PC-3 (cell line): ENCODE measurements around the gene FGD4. TPM values are rescaled to one million over a fixed set of nuclear protein-coding genes. Genes with fewer than 3 reads are reported as not detected.

Source experiments
- ATAC-seq: fragments of 200-7000 bp; cut with Tn5 transposase; 2 replicates; pipeline ENCODE4 v1.9.1; 2020; ENCODE audit warnings: mild to moderate bottlenecking, moderate library complexity
- BruUV-seq: library from RNA; stranded (reverse); fragments of 400-500 nt; replicated peaks from 2 replicates; lab custom pipeline; 2021; lab: Mats Ljungman, UMichigan
- CTCF ChIA-PET: fragments of 300-600 bp; sonication (Branson Sonifier 250); formaldehyde crosslinking; loops from one replicate; lab custom pipeline; 2022; ENCODE audit warnings: antibody characterized with exemption; lab: Charles Lee
- POLR2A ChIA-PET: fragments of 300-600 bp; sonication (Branson Sonifier 250); formaldehyde crosslinking; loops from one replicate; lab custom pipeline; 2022; ENCODE audit warnings: antibody characterized with exemption; ENCODE audit not compliant: unreplicated experiment; lab: Charles Lee
- DNase-seq: peaks from one replicate; pipeline ENCODE4 v3.0.0-alpha.2; 2015
- H2AFZ ChIP-seq: fragments of 300-600 bp; sonication (generic); 2 replicates; pipeline ENCODE4 v1.6.0; 2016; ENCODE audit warnings: antibody characterized with exemption, low read length
- H3F3A ChIP-seq: fragments of 300-600 bp; sonication (generic); one replicate; pipeline ENCODE4 v1.6.0; 2017; ENCODE audit warnings: antibody characterized with exemption, low read length, control low read depth, mild to moderate bottlenecking; ENCODE audit not compliant: unreplicated experiment
- H3K27ac ChIP-seq: fragments of 300-600 bp; sonication (generic); 2 replicates; pipeline ENCODE4 v1.5.1; 2016; ENCODE audit warnings: mild to moderate bottlenecking, low read length
- H3K27me3 ChIP-seq: fragments of 300-600 bp; sonication (generic); 2 replicates; pipeline ENCODE4 v1.6.1; 2016; ENCODE audit warnings: low read length, mixed read lengths
- H3K36me3 ChIP-seq: fragments of 300-600 bp; sonication (generic); 2 replicates; pipeline ENCODE4 v1.6.1; 2016; ENCODE audit warnings: low read depth, mixed run types, low read length, mixed read lengths
- H3K4me1 ChIP-seq: fragments of 300-600 bp; sonication (generic); 2 replicates; pipeline ENCODE4 v1.5.1; 2016; ENCODE audit warnings: low read length; ENCODE audit not compliant: insufficient read depth
- H3K4me2 ChIP-seq: fragments of 300-600 bp; sonication (generic); 2 replicates; pipeline ENCODE4 v1.6.0; 2016; ENCODE audit warnings: low read length
- H3K4me3 ChIP-seq: fragments of 300-600 bp; sonication (generic); 2 replicates; pipeline ENCODE4 v1.5.1; 2016; ENCODE audit warnings: mild to moderate bottlenecking, low read length, mixed read lengths
- H3K79me2 ChIP-seq: fragments of 300-600 bp; sonication (generic); 2 replicates; pipeline ENCODE4 v1.6.1; 2017; ENCODE audit warnings: low read length, mixed read lengths
- H3K9ac ChIP-seq: fragments of 300-600 bp; sonication (generic); 2 replicates; pipeline ENCODE4 v1.6.0; 2016; ENCODE audit warnings: mild to moderate bottlenecking, low read length
- H3K9me2 ChIP-seq: fragments of 300-600 bp; sonication (generic); replicated peaks from 2 replicates; pipeline ENCODE4 v1.6.1; 2016; ENCODE audit warnings: mixed run types, low read length, mixed read lengths
- H3K9me3 ChIP-seq: fragments of 300-600 bp; sonication (generic); 2 replicates; pipeline ENCODE4 v1.6.1; 2016; ENCODE audit warnings: low read length, mixed read lengths
- H4K20me1 ChIP-seq: fragments of 300-600 bp; sonication (generic); 2 replicates; pipeline ENCODE4 v1.6.1; 2016; ENCODE audit warnings: low read length, mixed read lengths
- EZH2 ChIP-seq: fragments of 300-600 bp; sonication (generic); IDR thresholded peaks from one replicate; pipeline ENCODE4 v1.6.1; 2017; ENCODE audit warnings: antibody characterized with exemption, mild to moderate bottlenecking, low read length; ENCODE audit not compliant: unreplicated experiment
- EZH2phosphoT487 ChIP-seq: fragments of 300-600 bp; sonication (generic); IDR thresholded peaks from 2 replicates; pipeline ENCODE4 v1.6.1; 2018; ENCODE audit warnings: mild to moderate bottlenecking, antibody characterized with exemption, low read length, borderline replicate concordance
- intact Hi-C: fragments of 100-400 bp; cut with micrococcal nuclease; formaldehyde crosslinking; loops from 2 replicates; pipeline ENCODE4 v1.9.0; 2023
- total RNA-seq: library from RNA; depleted of rRNA; stranded (reverse); fragments of >200 nt; gene quantifications from 2 replicates; pipeline ENCODE4 v1.2.3, GENCODE V29; 2014
- TF ChIP-seq, protein P1 (sequence below): fragments of 300-600 bp; sonication (generic); conservative IDR thresholded peaks from 2 replicates; pipeline ENCODE4 v1.5.1; 2017; ENCODE audit warnings: antibody characterized with exemption, low read depth, mild to moderate bottlenecking, low read length

The FGD4 gene
- total RNA-seq, 1 experiment from 2014 or later: 3.9 TPM

DNA sequence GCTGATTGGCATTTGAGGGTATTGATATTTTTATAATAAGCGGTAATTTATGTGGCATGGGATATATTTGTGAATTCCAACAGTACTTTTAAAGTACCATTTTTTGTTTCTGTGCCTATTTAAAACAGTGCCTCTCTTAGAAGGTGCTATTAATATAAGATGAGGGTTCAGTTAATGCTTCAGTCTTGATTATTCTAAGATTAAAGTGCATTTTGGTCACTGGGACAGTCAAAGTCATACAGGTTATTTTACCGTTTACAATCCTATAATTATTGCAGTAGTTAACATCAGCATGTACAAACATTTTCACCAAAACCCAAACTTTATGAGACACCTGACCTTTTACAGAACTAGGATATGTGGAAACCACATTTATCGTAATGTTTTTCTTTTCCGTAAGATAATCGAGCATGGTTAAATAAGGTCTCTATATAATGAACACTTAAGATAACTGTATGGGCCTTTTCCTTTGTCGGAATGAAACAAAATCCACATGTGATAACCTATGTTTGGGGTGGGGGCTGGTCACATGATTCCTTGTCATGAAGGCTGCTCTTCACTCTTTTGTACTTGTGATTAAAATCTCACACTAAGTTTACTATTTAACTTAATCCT is 242.0 kb downstream of the FGD4 start:
- H3K9ac ChIP-seq: no peak overlapping the region
- ChIA-PET CTCF (no interaction called here), POLR2A (no interaction called here)
- no peaks in the 10 kb centered on the region for H3K27me3 ChIP-seq
- ATAC-seq: no peak
- no peaks in the 10 kb centered on the region for H3K79me2 ChIP-seq
- no peaks in the 10 kb centered on the region for H3K9me2 ChIP-seq
- H3F3A ChIP-seq: no peaks in the 10 kb centered on the region
- no peaks in the 10 kb centered on the region for H3K9me3 ChIP-seq
- intact Hi-C loops: no loop called here
- no peaks in the 10 kb centered on the region for H3K4me1 ChIP-seq
- no peak for DNase-seq
- no peaks in the 10 kb centered on the region for H3K36me3 ChIP-seq
- H3K4me2 ChIP-seq: no peak overlapping the region
- H3K4me3 ChIP-seq: no peak overlapping the region
- no peaks in the 10 kb centered on the region for H4K20me1 ChIP-seq
- H3K27ac ChIP-seq: no peak overlapping the region
- H2AFZ ChIP-seq: no peak overlapping the region
- no TSS peak for BruUV-seq
- TF ChIP-seq EZH2phosphoT487 (no peak), EZH2 (no peak)
- TF ChIP-seq, protein P1, sequence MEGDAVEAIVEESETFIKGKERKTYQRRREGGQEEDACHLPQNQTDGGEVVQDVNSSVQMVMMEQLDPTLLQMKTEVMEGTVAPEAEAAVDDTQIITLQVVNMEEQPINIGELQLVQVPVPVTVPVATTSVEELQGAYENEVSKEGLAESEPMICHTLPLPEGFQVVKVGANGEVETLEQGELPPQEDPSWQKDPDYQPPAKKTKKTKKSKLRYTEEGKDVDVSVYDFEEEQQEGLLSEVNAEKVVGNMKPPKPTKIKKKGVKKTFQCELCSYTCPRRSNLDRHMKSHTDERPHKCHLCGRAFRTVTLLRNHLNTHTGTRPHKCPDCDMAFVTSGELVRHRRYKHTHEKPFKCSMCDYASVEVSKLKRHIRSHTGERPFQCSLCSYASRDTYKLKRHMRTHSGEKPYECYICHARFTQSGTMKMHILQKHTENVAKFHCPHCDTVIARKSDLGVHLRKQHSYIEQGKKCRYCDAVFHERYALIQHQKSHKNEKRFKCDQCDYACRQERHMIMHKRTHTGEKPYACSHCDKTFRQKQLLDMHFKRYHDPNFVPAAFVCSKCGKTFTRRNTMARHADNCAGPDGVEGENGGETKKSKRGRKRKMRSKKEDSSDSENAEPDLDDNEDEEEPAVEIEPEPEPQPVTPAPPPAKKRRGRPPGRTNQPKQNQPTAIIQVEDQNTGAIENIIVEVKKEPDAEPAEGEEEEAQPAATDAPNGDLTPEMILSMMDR: no peak

DNA sequence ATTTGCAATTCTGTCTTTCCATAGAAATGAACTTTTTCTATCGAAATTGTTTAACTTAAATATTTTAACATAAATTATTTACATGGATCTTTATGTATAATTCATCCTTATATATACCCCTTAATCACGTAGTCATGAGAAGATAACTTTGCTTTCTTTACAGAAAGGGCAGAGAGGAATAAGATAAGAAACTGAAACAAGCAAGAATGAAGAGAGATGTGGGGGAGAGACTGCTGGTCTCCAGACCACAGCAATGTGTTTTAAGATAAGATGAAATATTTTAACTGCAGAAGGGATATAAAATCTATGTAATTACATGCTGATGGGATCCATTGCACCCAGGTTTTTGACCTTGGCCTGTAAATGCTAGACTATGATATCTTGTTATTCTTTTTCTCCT is 245.1 kb downstream of the FGD4 start:
- intact Hi-C loops: no loop called here
- Histone ChIP-seq H3K36me3 (no peaks in the 10 kb centered on the region), H3K27me3 (no peaks in the 10 kb centered on the region), H3K9ac (no peak overlapping the region), H3F3A (no peaks in the 10 kb centered on the region), H3K4me3 (no peak overlapping the region), H3K79me2 (no peaks in the 10 kb centered on the region), H3K9me2 (no peaks in the 10 kb centered on the region), H4K20me1 (no peaks in the 10 kb centered on the region), H2AFZ (no peak overlapping the region), H3K4me1 (no peaks in the 10 kb centered on the region), H3K9me3 (no peaks in the 10 kb centered on the region), H3K4me2 (no peak overlapping the region), H3K27ac (no peak overlapping the region)
- ChIA-PET CTCF (no interaction called here), POLR2A (no interaction called here)
- no peak for ATAC-seq
- no TSS peak for BruUV-seq
- no peak for DNase-seq
- TF ChIP-seq EZH2 (no peak), EZH2phosphoT487 (no peak)
- TF ChIP-seq, protein P1: no peak

DNA sequence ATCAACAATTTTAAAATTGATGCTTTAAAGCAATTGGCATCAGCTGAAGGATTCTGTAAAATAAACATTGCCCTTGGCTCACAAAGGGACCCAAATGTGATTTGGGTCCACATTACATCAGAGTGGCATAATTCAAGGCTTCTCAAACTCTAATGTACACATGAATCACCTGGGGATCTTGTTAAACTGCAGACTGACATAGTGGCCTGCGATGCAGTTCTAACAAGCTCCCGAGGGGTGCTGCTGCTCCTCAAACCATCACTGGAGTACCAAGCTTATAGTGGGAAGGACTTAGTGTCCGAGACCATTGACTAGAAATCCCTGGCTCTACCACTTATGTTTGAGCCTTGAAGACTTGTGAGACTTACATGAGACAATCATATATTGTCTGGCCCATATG is 247.9 kb downstream of the FGD4 start:
- Histone ChIP-seq H3K4me1 (peaks cover 11% of the 10 kb centered on the region), H3K4me2 (no peak overlapping the region), H3K79me2 (no peaks in the 10 kb centered on the region), H3K27me3 (no peaks in the 10 kb centered on the region), H2AFZ (no peak overlapping the region), H3K36me3 (no peaks in the 10 kb centered on the region), H3K9me2 (no peaks in the 10 kb centered on the region), H4K20me1 (no peaks in the 10 kb centered on the region), H3F3A (no peaks in the 10 kb centered on the region), H3K4me3 (no peak overlapping the region), H3K9ac (no peak overlapping the region), H3K9me3 (no peaks in the 10 kb centered on the region), H3K27ac (no peak overlapping the region)
- DNase-seq (peak; percentile 5), ATAC-seq (no peak)
- POLR2A ChIA-PET: no interaction called here
- CTCF ChIA-PET: no interaction called here
- BruUV-seq: no TSS peak
- intact Hi-C loops: no loop called here
- TF ChIP-seq, protein P1: no peak
- TF ChIP-seq EZH2phosphoT487 (no peak), EZH2 (no peak)
